ENCODE results near the gene GTPBP3.

The GTPBP3 gene

DNA sequence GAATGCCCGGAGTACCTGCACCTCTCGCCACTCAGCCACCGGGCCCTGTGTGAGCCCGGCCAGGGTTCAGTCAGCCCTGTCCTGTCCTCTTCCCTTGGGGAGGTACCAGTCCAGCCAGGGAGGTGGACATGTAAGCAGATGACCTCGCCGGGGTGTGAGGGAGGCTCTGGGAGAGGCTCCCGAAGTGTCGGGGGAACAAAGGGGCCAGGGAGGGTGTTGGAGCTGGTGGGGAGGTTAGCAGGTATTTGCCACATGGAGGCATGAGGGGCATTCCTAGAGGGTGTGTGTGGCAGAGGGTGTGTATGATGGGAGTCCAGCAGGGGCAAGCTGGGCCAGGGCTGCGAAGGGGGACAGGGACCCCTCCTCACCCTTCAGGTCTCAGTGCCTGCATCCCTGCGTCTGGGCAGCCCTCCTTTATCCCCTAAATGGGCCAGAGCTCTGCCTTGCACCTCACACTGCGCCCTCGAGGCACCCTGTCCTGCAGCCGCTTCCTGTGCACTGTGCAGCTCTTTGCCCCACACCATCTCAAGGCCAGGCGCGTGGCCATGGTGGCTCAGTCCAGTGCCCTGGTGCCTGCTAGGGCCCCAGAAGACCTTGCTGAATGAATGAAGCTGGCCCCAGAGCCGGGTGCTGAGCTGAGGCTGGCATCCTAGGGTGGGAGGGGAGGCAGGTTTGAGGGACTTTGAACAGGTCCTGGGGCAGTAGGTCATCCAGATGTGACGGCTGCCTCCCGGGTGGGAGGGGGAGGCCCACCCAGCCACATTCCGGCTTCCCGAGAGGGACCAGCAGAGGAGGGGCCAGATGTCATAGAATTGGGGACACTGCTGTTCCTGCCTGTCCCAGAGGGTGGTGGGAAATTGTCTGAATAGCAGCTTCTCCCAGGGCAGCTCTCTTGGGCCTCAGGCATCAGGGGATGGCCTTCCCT, 24.9 kb upstream of the GTPBP3 start:
- H3K4me2 ChIP-seq (ENCODE audit: insufficient read depth, low read length, poor library complexity, severe bottlenecking), result no peak overlapping the region
- H3K18ac ChIP-seq (ENCODE audit: low read length), result no peak overlapping the region
- no peak overlapping the region for H3K27ac ChIP-seq (replicated peaks; ENCODE audit: low read length)
- H2BK5ac ChIP-seq (ENCODE audit: low read length), result peak overlapping the region; percentile 57
- H2BK120ac ChIP-seq (ENCODE audit: low read depth, low read length), result no peak overlapping the region
- no peak overlapping the region for H2BK12ac ChIP-seq (ENCODE audit: low read length)
- no peak for DNase-seq (ENCODE audit: low spot score)
- peaks cover 19% of the 10 kb centered on the region for H3K79me1 ChIP-seq (ENCODE audit: low read depth, low read length)
- no peak overlapping the region for H4K8ac ChIP-seq (ENCODE audit: low read depth, low read length)
- no peaks in the 10 kb centered on the region for H3K27me3 ChIP-seq (ENCODE audit: control insufficient read depth in 3 of 3, insufficient read depth in 3 of 3, low read depth in 1 of 3, low read length in 3 of 3)
- no peak overlapping the region for H3K23ac ChIP-seq (ENCODE audit: low read depth, low read length, poor library complexity)
- H3K4me3 ChIP-seq (ENCODE audit: low read length in 2 of 2), result no peak overlapping the region
- H3K4me1 ChIP-seq (ENCODE audit: control insufficient read depth in 2 of 2, insufficient read depth in 1 of 2, low read depth in 1 of 2, low read length in 2 of 2), result peaks cover 2 to 6% of the 10 kb centered on the region in 2 donors
- H3K36me3 ChIP-seq (replicated peaks in 1 of 2; ENCODE audit: control insufficient read depth in 2 of 2, insufficient read depth in 2 of 2, low read length in 2 of 2), result peaks cover 29 to 50% of the 10 kb centered on the region in 2 donors
- H2BK15ac ChIP-seq (ENCODE audit: low read length), result peak overlapping the region; percentile 23
- no peak overlapping the region for H4K91ac ChIP-seq (ENCODE audit: low read depth, low read length, poor library complexity)
- H3K4ac ChIP-seq (ENCODE audit: low read length), result no peak overlapping the region
- WGBS, 2 donors (ENCODE audit: extremely low coverage in 2 of 2, insufficient read length in 2 of 2, insufficient replicate concordance in 1 of 2), result no CpG with 5 or more reads among the region's 20 CpGs
- peaks cover 0 to 2% of the 10 kb centered on the region in 2 donors for H3K9me3 ChIP-seq (replicated peaks in 1 of 2; ENCODE audit: control insufficient read depth in 2 of 2, insufficient read depth in 1 of 2, low read depth in 1 of 2, low read length in 2 of 2)
- no peak overlapping the region for H3K14ac ChIP-seq (ENCODE audit: low read length)
- H3K9ac ChIP-seq (ENCODE audit: low read depth, low read length, poor library complexity), result peak overlapping the region; percentile 68
- no peak overlapping the region for H2AFZ ChIP-seq (ENCODE audit: low read length)
- H2AK5ac ChIP-seq (ENCODE audit: low read depth, low read length), result no peak overlapping the region

DNA sequence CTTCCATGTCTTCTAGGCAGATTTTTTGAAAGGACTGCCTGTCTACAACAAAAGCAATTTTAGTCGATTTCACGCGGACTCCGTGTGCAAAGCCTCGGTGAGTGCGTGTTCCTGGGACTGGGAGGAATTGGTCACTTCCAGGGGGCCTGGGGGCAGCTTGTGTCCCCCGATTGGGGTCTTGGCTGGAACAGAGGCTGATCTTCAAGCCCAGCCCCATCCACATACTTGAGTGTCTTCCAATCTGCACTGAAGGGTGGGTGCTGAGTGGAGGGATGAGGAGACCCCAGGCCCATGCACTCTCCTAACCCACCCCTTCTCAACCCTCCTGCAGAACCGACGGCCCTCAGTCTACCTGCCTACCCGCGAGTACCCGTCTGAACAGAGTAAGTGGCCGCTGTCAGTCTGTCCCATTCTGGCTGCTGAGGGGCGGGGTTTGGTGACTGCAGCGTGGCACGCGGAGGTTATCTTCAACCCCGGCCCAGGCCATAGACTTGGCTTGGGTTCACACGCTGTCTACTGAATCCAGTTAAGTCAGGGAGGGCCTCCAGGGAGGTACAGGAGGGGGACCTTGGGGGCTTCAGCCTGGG, 23.3 kb upstream of the GTPBP3 start:
- Histone ChIP-seq H2BK120ac (ENCODE audit: low read depth, low read length) (no peak overlapping the region), H3K36me3 (replicated peaks in 1 of 2; ENCODE audit: control insufficient read depth in 2 of 2, insufficient read depth in 2 of 2, low read length in 2 of 2) (peaks cover 29 to 55% of the 10 kb centered on the region in 2 donors), H3K27ac (replicated peaks; ENCODE audit: low read length) (no peak overlapping the region), H3K4me3 (ENCODE audit: low read length in 2 of 2) (no peak overlapping the region), H2AK5ac (ENCODE audit: low read depth, low read length) (no peak overlapping the region), H2BK12ac (ENCODE audit: low read length) (no peak overlapping the region), H3K4me1 (ENCODE audit: control insufficient read depth in 2 of 2, insufficient read depth in 1 of 2, low read depth in 1 of 2, low read length in 2 of 2) (peaks cover 2 to 6% of the 10 kb centered on the region in 2 donors), H3K27me3 (ENCODE audit: control insufficient read depth in 3 of 3, insufficient read depth in 3 of 3, low read depth in 1 of 3, low read length in 3 of 3) (no peaks in the 10 kb centered on the region), H3K9me3 (replicated peaks in 1 of 2; ENCODE audit: control insufficient read depth in 2 of 2, insufficient read depth in 1 of 2, low read depth in 1 of 2, low read length in 2 of 2) (peaks cover 0 to 2% of the 10 kb centered on the region in 2 donors), H3K23ac (ENCODE audit: low read depth, low read length, poor library complexity) (no peak overlapping the region), H2BK5ac (ENCODE audit: low read length) (no peak overlapping the region), H3K79me1 (ENCODE audit: low read depth, low read length) (peaks cover 19% of the 10 kb centered on the region), H3K9ac (ENCODE audit: low read depth, low read length, poor library complexity) (no peak overlapping the region), H4K91ac (ENCODE audit: low read depth, low read length, poor library complexity) (no peak overlapping the region), H3K14ac (ENCODE audit: low read length) (no peak overlapping the region), H2BK15ac (ENCODE audit: low read length) (no peak overlapping the region), H3K18ac (ENCODE audit: low read length) (no peak overlapping the region), H3K4ac (ENCODE audit: low read length) (no peak overlapping the region), H2AFZ (ENCODE audit: low read length) (no peak overlapping the region), H4K8ac (ENCODE audit: low read depth, low read length) (no peak overlapping the region), H3K4me2 (ENCODE audit: insufficient read depth, low read length, poor library complexity, severe bottlenecking) (no peak overlapping the region)
- DNase-seq (ENCODE audit: low spot score), result no peak
- no CpG with 5 or more reads among the region's 19 CpGs for WGBS, 2 donors (ENCODE audit: extremely low coverage in 2 of 2, insufficient read length in 2 of 2, insufficient replicate concordance in 1 of 2)

DNA sequence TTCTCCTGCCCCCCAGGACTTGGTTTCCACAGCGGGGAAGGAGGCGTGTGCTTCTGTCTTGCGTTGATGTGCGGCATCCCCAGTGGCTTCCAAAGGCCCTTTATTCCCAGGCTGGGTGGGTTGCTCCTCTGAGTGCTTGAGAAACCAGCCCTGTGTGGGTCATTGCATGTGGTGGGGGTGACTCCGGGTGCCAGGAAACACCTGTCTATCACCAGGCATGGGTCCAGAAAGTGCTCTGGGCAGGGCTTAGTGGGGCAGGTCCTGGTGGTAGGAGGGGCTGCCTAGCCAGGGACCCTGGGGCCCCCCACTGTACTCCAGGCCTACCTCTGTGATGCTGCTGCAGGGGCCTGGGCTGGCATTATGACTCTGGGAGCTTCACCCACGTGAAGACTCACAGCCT, 18.4 kb upstream of the GTPBP3 start:
- Histone ChIP-seq H3K18ac (ENCODE audit: low read length) (no peak overlapping the region), H3K4ac (ENCODE audit: low read length) (no peak overlapping the region), H2BK120ac (ENCODE audit: low read depth, low read length) (no peak overlapping the region), H2BK15ac (ENCODE audit: low read length) (no peak overlapping the region), H3K79me1 (ENCODE audit: low read depth, low read length) (peaks cover 12% of the 10 kb centered on the region), H3K4me1 (ENCODE audit: control insufficient read depth in 2 of 2, insufficient read depth in 1 of 2, low read depth in 1 of 2, low read length in 2 of 2) (peaks cover 0 to 7% of the 10 kb centered on the region in 2 donors), H2BK12ac (ENCODE audit: low read length) (no peak overlapping the region), H2AFZ (ENCODE audit: low read length) (no peak overlapping the region), H3K9ac (ENCODE audit: low read depth, low read length, poor library complexity) (no peak overlapping the region), H3K27ac (replicated peaks; ENCODE audit: low read length) (no peak overlapping the region), H4K8ac (ENCODE audit: low read depth, low read length) (no peak overlapping the region), H3K9me3 (replicated peaks in 1 of 2; ENCODE audit: control insufficient read depth in 2 of 2, insufficient read depth in 1 of 2, low read depth in 1 of 2, low read length in 2 of 2) (peaks cover 0 to 3% of the 10 kb centered on the region in 2 donors), H3K4me3 (ENCODE audit: low read length in 2 of 2) (peak overlapping the region in 1 of 2 donors; percentile 46), H3K36me3 (replicated peaks in 1 of 2; ENCODE audit: control insufficient read depth in 2 of 2, insufficient read depth in 2 of 2, low read length in 2 of 2) (peaks cover 31 to 65% of the 10 kb centered on the region in 2 donors), H2AK5ac (ENCODE audit: low read depth, low read length) (no peak overlapping the region), H2BK5ac (ENCODE audit: low read length) (no peak overlapping the region), H3K4me2 (ENCODE audit: insufficient read depth, low read length, poor library complexity, severe bottlenecking) (no peak overlapping the region), H4K91ac (ENCODE audit: low read depth, low read length, poor library complexity) (no peak overlapping the region), H3K27me3 (ENCODE audit: control insufficient read depth in 3 of 3, insufficient read depth in 3 of 3, low read depth in 1 of 3, low read length in 3 of 3) (no peaks in the 10 kb centered on the region), H3K14ac (ENCODE audit: low read length) (no peak overlapping the region), H3K23ac (ENCODE audit: low read depth, low read length, poor library complexity) (no peak overlapping the region)
- DNase-seq (ENCODE audit: low spot score), result no peak
- no CpG with 5 or more reads among the region's 6 CpGs for WGBS, 2 donors (ENCODE audit: extremely low coverage in 2 of 2, insufficient read length in 2 of 2, insufficient replicate concordance in 1 of 2)
